A549 (cell line): ENCODE results near the gene CTNNBIP1. TPM values are rescaled to one million over a fixed set of nuclear protein-coding genes. Genes with fewer than 3 reads are reported as not detected.
A peak's percentile ranks its signal among the peaks of the same experiment; 100 is the strongest.

Experiments used
- ATAC-seq, 2 experiments: fragments of 200-7000 bp in 1 of 2; fragments of >200 bp in 1 of 2; cut with Nextera tagmentation in 1 of 2; cut with Tn5 transposase in 1 of 2; 3 replicates each; pipeline versions ENCODE4 v1.8.0 to v1.9.1; 2018 to 2020; ENCODE audit warnings: mild to moderate bottlenecking in 1 of 2, moderate library complexity in 1 of 2
- CTCF ChIA-PET: fragments of 300-600 bp; sonication (Branson Sonifier 250); formaldehyde crosslinking; extraction: SDS; loops from one replicate; lab custom pipeline; 2021; ENCODE audit warnings: antibody characterized with exemption, inconsistent platforms; lab: Yijun Ruan, JAX
- POLR2A ChIA-PET: fragments of 350-600 bp; formaldehyde crosslinking; extraction: SDS; loops from one replicate; lab custom pipeline; 2021; ENCODE audit warnings: antibody characterized with exemption, inconsistent platforms; lab: Yijun Ruan, JAX
- DNase-seq, 2 experiments: peaks; one replicate each; pipeline versions ENCODE4 v3.0.0 to v3.0.0-alpha.2; 2011 to 2016; ENCODE audit warnings: low read depth in 1 of 2, low spot score in 1 of 2
- FAIRE-seq: peaks from 2 replicates; lab custom pipeline; 2011; peaks lifted over from hg19 to GRCh38; lab: Jason Lieb, UNC
- H3K27ac ChIP-seq, 2 experiments: fragments of >200 bp; sonication (Bioruptor Twin); formaldehyde crosslinking; 3 replicates each; pipeline ENCODE4 v1.5.1; 2016 to 2017
- H3K4me1 ChIP-seq: fragments of >200 bp; sonication (Bioruptor Twin); formaldehyde crosslinking; 3 replicates; pipeline ENCODE4 v1.6.1; 2016
- H3K4me2 ChIP-seq: fragments of >200 bp; sonication (Bioruptor Twin); formaldehyde crosslinking; 3 replicates; pipeline ENCODE4 v1.6.1; 2016
- H3K4me3 ChIP-seq: fragments of >200 bp; sonication (Bioruptor Twin); formaldehyde crosslinking; 3 replicates; pipeline ENCODE4 v1.5.1; 2016
- H3K9me3 ChIP-seq: fragments of >200 bp; sonication (Bioruptor Twin); formaldehyde crosslinking; 3 replicates; pipeline ENCODE4 v1.6.1; 2016
- ATOH8 ChIP-seq: fragments of 250-450 bp; sonication (Bioruptor Pico); IDR thresholded peaks from 2 replicates; pipeline ENCODE4 v1.5.0; 2020; ENCODE audit warnings: low read depth, mild to moderate bottlenecking, moderate library complexity
- BCL3 ChIP-seq: fragments of >200 bp; sonication (Bioruptor Twin); formaldehyde crosslinking; IDR thresholded peaks from 3 replicates; pipeline ENCODE4 v1.6.1; 2016
- BHLHE40 ChIP-seq: IDR thresholded peaks from 2 replicates; pipeline ENCODE4 v1.6.1; 2012; ENCODE audit warnings: low read depth, low read length, inconsistent platforms
- CBX2 ChIP-seq: fragments of 200-600 bp; sonication (generic); IDR thresholded peaks from 2 replicates; pipeline ENCODE4 v1.6.1; 2016; ENCODE audit warnings: low read depth, mild to moderate bottlenecking, borderline replicate concordance
- CBX8 ChIP-seq: fragments of 200-600 bp; sonication (generic); IDR thresholded peaks from 2 replicates; pipeline ENCODE4 v1.6.1; 2016
- CHD2 ChIP-seq: fragments of 150-350 bp; IDR thresholded peaks from 2 replicates; pipeline ENCODE4 v1.6.1; 2014; ENCODE audit warnings: low read length; ENCODE audit not compliant: partially characterized antibody
- CHD4 ChIP-seq: fragments of 200-600 bp; sonication (generic); IDR thresholded peaks from 2 replicates; pipeline ENCODE4 v1.6.1; 2016; ENCODE audit warnings: antibody characterized with exemption, mild to moderate bottlenecking, borderline replicate concordance
- E2F6 ChIP-seq: IDR thresholded peaks from 2 replicates; pipeline ENCODE4 v1.6.1; 2012; ENCODE audit warnings: low read depth, borderline replicate concordance
- FOSL2 ChIP-seq, 2 experiments: fragments of 450-650 bp in 1 of 2; fragments of >200 bp in 1 of 2; sonication (Bioruptor Twin) in 1 of 2; formaldehyde crosslinking; IDR thresholded peaks; 2 replicates each; pipeline versions ENCODE4 v1.5.0 to v1.6.1; 2016 to 2020; ENCODE audit warnings: mild to moderate bottlenecking in 1 of 2, moderate library complexity in 1 of 2
- FOXS1 ChIP-seq: fragments of 250-450 bp; sonication (Bioruptor Pico); IDR thresholded peaks from 2 replicates; pipeline ENCODE4 v1.5.0; 2020; ENCODE audit warnings: mild to moderate bottlenecking, moderate library complexity
- GATA3 ChIP-seq: IDR thresholded peaks from 2 replicates; pipeline ENCODE4 v1.6.1; 2012; ENCODE audit warnings: borderline replicate concordance
- JUN ChIP-seq, 2 experiments: fragments of >200 bp; sonication (Bioruptor Twin); formaldehyde crosslinking; IDR thresholded peaks; 2 replicates in 1 of 2; 3 replicates in 1 of 2; pipeline ENCODE4 v1.6.1; 2016 to 2017
- KDM1A ChIP-seq: fragments of 200-600 bp; sonication (generic); IDR thresholded peaks from 2 replicates; pipeline ENCODE4 v1.6.1; 2016; ENCODE audit warnings: low read depth, mild to moderate bottlenecking
- MAX ChIP-seq: IDR thresholded peaks from 2 replicates; pipeline ENCODE4 v1.6.1; 2012
- MAZ ChIP-seq: fragments of 150-350 bp; IDR thresholded peaks from 2 replicates; pipeline ENCODE4 v1.6.1; 2014; ENCODE audit warnings: antibody characterized with exemption, low read depth, low read length, borderline replicate concordance
- PBX3 ChIP-seq: IDR thresholded peaks from 2 replicates; pipeline ENCODE4 v1.6.1; 2012
- PHF8 ChIP-seq: fragments of 200-600 bp; sonication (generic); IDR thresholded peaks from 2 replicates; pipeline ENCODE4 v1.6.1; 2016; ENCODE audit warnings: low read depth, mild to moderate bottlenecking, antibody characterized with exemption, moderate library complexity, borderline replicate concordance
- POLR2A ChIP-seq: IDR thresholded peaks from 2 replicates; pipeline ENCODE4 v1.6.1; 2012; ENCODE audit warnings: mild to moderate bottlenecking, low read length
- POLR2AphosphoS2 ChIP-seq: conservative IDR thresholded peaks from 2 replicates; pipeline ENCODE4 v1.6.1; 2012; ENCODE audit warnings: low read length, improper control_type of control experiment, inconsistent platforms
- RARB ChIP-seq: fragments of 250-450 bp; sonication (Bioruptor Pico); IDR thresholded peaks from 2 replicates; pipeline ENCODE4 v1.8.0; 2021; ENCODE audit warnings: mild to moderate bottlenecking, moderate library complexity
- REST ChIP-seq: fragments of 200-600 bp; sonication (generic); IDR thresholded peaks from 2 replicates; pipeline ENCODE4 v1.6.1; 2016; ENCODE audit warnings: antibody characterized with exemption, mild to moderate bottlenecking, moderate library complexity
- ZFP36 ChIP-seq: fragments of 450-650 bp; IDR thresholded peaks from 2 replicates; pipeline ENCODE4 v1.6.1; 2014; ENCODE audit warnings: borderline replicate concordance; ENCODE audit not compliant: partially characterized antibody
- ZNF302 ChIP-seq: fragments of 250-450 bp; sonication (Bioruptor Pico); IDR thresholded peaks from 2 replicates; pipeline ENCODE4 v1.9.0; 2021; ENCODE audit warnings: inconsistent platforms, mild to moderate bottlenecking, moderate library complexity
- ZSCAN20 ChIP-seq: fragments of 250-450 bp; sonication (Bioruptor Pico); IDR thresholded peaks from 2 replicates; pipeline ENCODE4 v1.8.0; 2022; ENCODE audit warnings: mild to moderate bottlenecking, moderate library complexity
- WGBS: methylation state at CpG from one replicate; pipeline ENCODE4 v1.1.6; 2017; ENCODE audit errors: missing lambda C conversion rate; 5-methylcytosine and 5-hydroxymethylcytosine counted together
- polyA plus RNA-seq, 4 experiments: library from polyadenylated mRNA; depleted of rRNA in 3 of 4; stranded (reverse); fragments of >200 nt; fragmentation: RNase III in 1 of 4; extraction: RNeasy Plus Mini Kit Qiagen cat#74134 plus additional on column Dnase treatment in 1 of 4; gene quantifications; 2 replicates in 3 of 4; 3 replicates in 1 of 4; pipeline ENCODE4 v1.2.3, GENCODE V29; 2011 to 2017

CTNNBIP1 gene
- polyA plus RNA-seq, 2 of the 4 experiments (the other 2 are of a cell fraction): 5.6 to 10.4 TPM

- POLR2A ChIA-PET: no interaction called here
Measured at GRCh38 chr1:9823943-9824701, 85.9 kb downstream of the CTNNBIP1 start, which contains the start of gene CLSTN1. Gene CLSTN1 (minus strand): TSS chr1:9823965. CDS start chr1:9823733, 232 bp downstream.

GRCh38 chr1:9823693-9823942 is 86.5 kb downstream of the CTNNBIP1 start:
- TF ChIP-seq CBX8 (no peak), ATOH8 (no peak), FOSL2 (IDR thresholded peaks at IDR 0.05) (no peak), FOSL2 (CRISPR knock-in tag; IDR thresholded peaks at IDR 0.05) (no peak), CHD2 (no peak), KDM1A (no peak), ZSCAN20 (CRISPR knock-in tag) (no peak), CHD4 (no peak), BHLHE40 (no peak), REST (no peak), RARB (CRISPR knock-in tag) (no peak), JUN (IDR thresholded peaks at IDR 0.05) (peak; percentile 40 to 80; a peak in 3 of 5 replicates), PBX3 (no peak), ZFP36 (no peak), POLR2A (peak; percentile 69; the same call in 1 of the 2 replicates), POLR2AphosphoS2 (no peak)
- TF ChIP-seq, all 56 proteins: peak for 2
- DNase-seq: no peak
- ATAC-seq: peak in 1 of 2 experiments; percentile 6; a peak in 1 of 6 replicates
- Histone ChIP-seq H3K27ac (peak overlapping the region; percentile 96 to 100), H3K9me3 (no peaks in the 10 kb centered on the region), H3K4me1 (peaks cover 48% of the 10 kb centered on the region), H3K4me2 (peak overlapping the region; percentile 97), H3K4me3 (peak overlapping the region; percentile 99)
- CTCF ChIA-PET: no interaction called here
- WGBS: no CpG with 5 or more reads among the region's 40 CpGs
- FAIRE-seq: no peak
- POLR2A ChIA-PET: no interaction called here

More at GRCh38 chr1:9823943-9824701, 85.9 kb downstream of the CTNNBIP1 start, which contains the start of gene CLSTN1:
- CTCF ChIA-PET: no interaction called here
- ATAC-seq: peak; percentile 71 to 76
- Histone ChIP-seq H3K4me2 (peak within 1 kb of the TSS; percentile 97), H3K9me3 (no peaks in the 10 kb centered on the region), H3K4me3 (peak within 1 kb of the TSS; percentile 99), H3K4me1 (peaks cover 48% of the 10 kb centered on the region), H3K27ac (peak within 1 kb of the TSS; percentile 96 to 100)
- FAIRE-seq: no peak
- TF ChIP-seq FOXS1 (no peak), GATA3 (no peak), CHD2 (no peak), ZNF302 (no peak), CBX2 (no peak), PHF8 (peak; percentile 21; the same call in 1 of the 2 replicates), MAX (peak; percentile 9), KDM1A (no peak), E2F6 (0 out of 2 replicates have a peak, but pooled peaks have one; percentile 23), MAZ (no peak), BCL3 (0 out of 3 replicates have a peak, but pooled peaks have one; percentile 64)
- peak; percentile 75 to 85 for DNase-seq
- WGBS: 4% methylated on average over 21 of the region's 93 CpGs
